Activated T-cell treated with anti-CD3 and anti-CD28 coated beads for 48 hours (primary cell): Measurements from ENCODE around the gene CRB2.

ENCODE experiments used
- DNase-seq: peaks from one replicate; pipeline ENCODE4 v3.0.0-alpha.2; 2020; ENCODE audit warnings: low read depth

The CRB2 gene

GRCh38 chr9:123355761-123356431, at the start of gene CRB2:
TSS of gene CRB2 (plus strand) at chr9:123356197. CDS start at chr9:123356261, 64 bp downstream.
- no peak for DNase-seq

GRCh38 chr9:123309611-123310010, 46.4 kb upstream of the CRB2 start:
- no peak for DNase-seq

- no peak for DNase-seq
Measured at GRCh38 chr9:123310551-123311249, 45.3 kb upstream of the CRB2 start.

GRCh38 chr9:123311250-123311752, 44.7 kb upstream of the CRB2 start:
- DNase-seq = no peak

GRCh38 chr9:123312306-123312877, 43.6 kb upstream of the CRB2 start:
- DNase-seq = no peak

GRCh38 chr9:123314617-123315016, 41.4 kb upstream of the CRB2 start:
- DNase-seq = no peak

- DNase-seq = no peak
Measured at GRCh38 chr9:123315635-123316034, 40.4 kb upstream of the CRB2 start.

- DNase-seq = no peak
Measured at GRCh38 chr9:123316053-123316718, 39.8 kb upstream of the CRB2 start.

- no peak for DNase-seq
Measured at GRCh38 chr9:123318202-123318601, 37.8 kb upstream of the CRB2 start.

- DNase-seq = no peak
Measured at GRCh38 chr9:123318961-123319421, 37.0 kb upstream of the CRB2 start.

- no peak for DNase-seq
Measured at GRCh38 chr9:123319541-123320339, 36.3 kb upstream of the CRB2 start.

- no peak for DNase-seq
Measured at GRCh38 chr9:123320814-123321213, 35.2 kb upstream of the CRB2 start.

- no peak for DNase-seq
Measured at GRCh38 chr9:123321616-123322272, 34.3 kb upstream of the CRB2 start.

GRCh38 chr9:123322273-123323195, 33.5 kb upstream of the CRB2 start:
- peak; percentile 29 for DNase-seq

GRCh38 chr9:123323196-123324013, 32.6 kb upstream of the CRB2 start:
- no peak for DNase-seq

GRCh38 chr9:123324767-123325183, 31.2 kb upstream of the CRB2 start:
- no peak for DNase-seq

GRCh38 chr9:123326187-123326586, 29.8 kb upstream of the CRB2 start:
- no peak for DNase-seq

- no peak for DNase-seq
Measured at GRCh38 chr9:123326662-123327093, 29.3 kb upstream of the CRB2 start.

GRCh38 chr9:123327697-123328100, 28.3 kb upstream of the CRB2 start:
- DNase-seq = no peak
